NCI-H1694 (cell line): Measurements from ENCODE around the gene ADARB2.

Experiments used
- DNase-seq: peaks from one replicate; lab custom pipeline; 2025; lab: John Stamatoyannopoulos, UW

The ADARB2 gene

GRCh38 chr10:1315178-1315577, 422.1 kb downstream of the ADARB2 start:
- no peak for DNase-seq

GRCh38 chr10:1311726-1312125, 425.6 kb downstream of the ADARB2 start:
- DNase-seq, result no peak

GRCh38 chr10:1310271-1310789, 427.0 kb downstream of the ADARB2 start:
- no peak for DNase-seq

- no peak for DNase-seq
These were observed 427.6 kb downstream of the ADARB2 start for GRCh38 chr10:1309617-1310270.

- no peak for DNase-seq
These were observed 428.2 kb downstream of the ADARB2 start for GRCh38 chr10:1308962-1309616.

GRCh38 chr10:1308173-1308961, 429.0 kb downstream of the ADARB2 start:
- DNase-seq, result no peak

GRCh38 chr10:1301143-1301542, 436.2 kb downstream of the ADARB2 start:
- no peak for DNase-seq

- no peak for DNase-seq
These were observed 437.1 kb downstream of the ADARB2 start for GRCh38 chr10:1300218-1300617.

- DNase-seq, result no peak
These were observed 438.1 kb downstream of the ADARB2 start for GRCh38 chr10:1299041-1299726.

- DNase-seq, result no peak
These were observed 439.6 kb downstream of the ADARB2 start for GRCh38 chr10:1297566-1298301.

- no peak for DNase-seq
These were observed 441.4 kb downstream of the ADARB2 start for GRCh38 chr10:1295756-1296480.

GRCh38 chr10:1294748-1295147, 442.6 kb downstream of the ADARB2 start:
- peak; percentile 12 for DNase-seq

GRCh38 chr10:1293636-1294435, 443.5 kb downstream of the ADARB2 start:
- DNase-seq, result no peak

- DNase-seq, result no peak
These were observed 444.2 kb downstream of the ADARB2 start for GRCh38 chr10:1293157-1293556.

- no peak for DNase-seq
These were observed 444.7 kb downstream of the ADARB2 start for GRCh38 chr10:1292611-1293031.

GRCh38 chr10:1291178-1292090, 445.9 kb downstream of the ADARB2 start:
- DNase-seq, result no peak

GRCh38 chr10:1290071-1290471, 447.3 kb downstream of the ADARB2 start:
- DNase-seq, result no peak

- no peak for DNase-seq
These were observed 447.7 kb downstream of the ADARB2 start for GRCh38 chr10:1289591-1289990.

- no peak for DNase-seq
These were observed 449.3 kb downstream of the ADARB2 start for GRCh38 chr10:1287971-1288401.
